ENCODE data around the gene LRP1.

- TF ChIP-seq MAX (IDR thresholded peaks at IDR 0.05; ENCODE audit: low read depth, low read length) (no peak), CTCF (IDR thresholded peaks at IDR 0.05; ENCODE audit: low read depth, low read length) (no peak), POLR2A (IDR thresholded peaks at IDR 0.05; ENCODE audit: extremely low read depth, insufficient read length) (no peak), MYC (IDR thresholded peaks at IDR 0.05; ENCODE audit: low read depth, low read length) (no peak)
Measured at GRCh38 chr12:57190037-57190436, 61.8 kb downstream of the LRP1 start.
